Smooth muscle cell (in vitro differentiated cells): ENCODE data around the gene CDH12. TPM values are rescaled to one million over a fixed set of nuclear protein-coding genes. Genes with fewer than 3 reads are reported as not detected.

ENCODE experiments used
- DNase-seq: peaks from one replicate; lab custom pipeline; 2025; ENCODE audit not compliant: unreplicated experiment; lab: John Stamatoyannopoulos, UW
- H2AFZ ChIP-seq: fragments of 200-600 bp; sonication (generic); 2 replicates; pipeline ENCODE4 v1.6.0; 2016; ENCODE audit warnings: antibody characterized with exemption, low read depth, mild to moderate bottlenecking
- H3F3A ChIP-seq: fragments of 200-600 bp; sonication (generic); 2 replicates; pipeline ENCODE4 v1.6.0; 2017; ENCODE audit warnings: antibody characterized with exemption, low read depth
- H3K27ac ChIP-seq: fragments of 200-600 bp; sonication (generic); 2 replicates; pipeline ENCODE4 v1.5.1; 2016; ENCODE audit warnings: low read depth, mild to moderate bottlenecking
- H3K27me3 ChIP-seq: fragments of 200-600 bp; sonication (generic); 2 replicates; pipeline ENCODE4 v1.6.1; 2016; ENCODE audit warnings: low read depth, mild to moderate bottlenecking
- H3K36me3 ChIP-seq: fragments of 200-600 bp; sonication (generic); 2 replicates; pipeline ENCODE4 v1.5.1; 2016; ENCODE audit warnings: low read depth
- H3K4me1 ChIP-seq: fragments of 200-600 bp; sonication (generic); 2 replicates; pipeline ENCODE4 v1.5.1; 2016; ENCODE audit warnings: low read depth
- H3K4me2 ChIP-seq: fragments of 200-600 bp; sonication (generic); 2 replicates; pipeline ENCODE4 v1.6.0; 2016; ENCODE audit warnings: mild to moderate bottlenecking
- H3K4me3 ChIP-seq: fragments of 200-600 bp; sonication (generic); 2 replicates; pipeline ENCODE4 v1.5.1; 2016; ENCODE audit warnings: mild to moderate bottlenecking
- H3K79me2 ChIP-seq: fragments of 200-600 bp; sonication (generic); 2 replicates; pipeline ENCODE4 v1.6.0; 2016; ENCODE audit warnings: low read depth, mild to moderate bottlenecking
- H3K9ac ChIP-seq: fragments of 200-600 bp; sonication (generic); 2 replicates; pipeline ENCODE4 v1.6.0; 2016; ENCODE audit warnings: low read depth
- H3K9me3 ChIP-seq: fragments of 200-600 bp; sonication (generic); replicated peaks from 2 replicates; pipeline ENCODE4 v1.5.1; 2016; ENCODE audit warnings: low read depth
- H4K20me1 ChIP-seq: fragments of 200-600 bp; sonication (generic); 2 replicates; pipeline ENCODE4 v1.6.0; 2016; ENCODE audit warnings: low read depth
- CTCF ChIP-seq: fragments of 200-600 bp; sonication (generic); IDR thresholded peaks from 2 replicates; pipeline ENCODE4 v1.5.1; 2017; ENCODE audit warnings: borderline replicate concordance, mild to moderate bottlenecking, antibody characterized with exemption; ENCODE audit not compliant: insufficient read depth, poor library complexity, severe bottlenecking
- WGBS: methylation state at CpG from one replicate; pipeline ENCODE4 v1.1.7; 2016; ENCODE audit warnings: low lambda C conversion rate; 5-methylcytosine and 5-hydroxymethylcytosine counted together
- polyA plus RNA-seq: library from polyadenylated mRNA; unstranded; fragments of >200 nt; fragmentation: Nextera tagmentation; extraction: Ambion mirVana; gene quantifications from 2 replicates; pipeline ENCODE4 v1.2.1, GENCODE V29; 2016
- total RNA-seq: library from RNA; depleted of rRNA; stranded (reverse); fragments of >200 nt; gene quantifications from 2 replicates; pipeline ENCODE4 v1.2.3, GENCODE V29; 2014

The CDH12 gene
- total and polyA plus RNA-seq, 2 experiments from 2014 or later = not detected

- no peak for DNase-seq
- no peak for TF ChIP-seq CTCF
- no peaks in the 10 kb centered on the region for H3K27me3 ChIP-seq
- H3K79me2 ChIP-seq = no peaks in the 10 kb centered on the region
- no peak overlapping the region for H3K27ac ChIP-seq
- H4K20me1 ChIP-seq = no peaks in the 10 kb centered on the region
- H3F3A ChIP-seq = no peaks in the 10 kb centered on the region
- H3K9me3 ChIP-seq = no peaks in the 10 kb centered on the region
- no peak overlapping the region for H3K4me3 ChIP-seq
- H3K9ac ChIP-seq = no peak overlapping the region
- WGBS = 94% methylated on average over 1 of the region's 1 CpG
- H3K4me2 ChIP-seq = no peak overlapping the region
- no peaks in the 10 kb centered on the region for H3K36me3 ChIP-seq
- no peak overlapping the region for H2AFZ ChIP-seq
- no peaks in the 10 kb centered on the region for H3K4me1 ChIP-seq
Measured at GRCh38 chr5:21931116-21931515, 922.0 kb downstream of the CDH12 start.

- DNase-seq = no peak
- peak overlapping the region; percentile 23 for H2AFZ ChIP-seq
- no peak overlapping the region for H3K27ac ChIP-seq
- no peaks in the 10 kb centered on the region for H4K20me1 ChIP-seq
- H3F3A ChIP-seq = no peaks in the 10 kb centered on the region
- H3K4me1 ChIP-seq = no peaks in the 10 kb centered on the region
- H3K27me3 ChIP-seq = no peaks in the 10 kb centered on the region
- H3K4me2 ChIP-seq = no peak overlapping the region
- H3K36me3 ChIP-seq = no peaks in the 10 kb centered on the region
- no peaks in the 10 kb centered on the region for H3K9me3 ChIP-seq
- no peak overlapping the region for H3K9ac ChIP-seq
- H3K4me3 ChIP-seq = no peak overlapping the region
- WGBS = 19% methylated on average over 8 of the region's 8 CpGs
- H3K79me2 ChIP-seq = no peaks in the 10 kb centered on the region
- peak; percentile 68 for TF ChIP-seq CTCF
Measured at GRCh38 chr5:21919414-21920022, 933.6 kb downstream of the CDH12 start.

- no peaks in the 10 kb centered on the region for H3F3A ChIP-seq
- H3K27ac ChIP-seq = no peak overlapping the region
- H3K79me2 ChIP-seq = no peaks in the 10 kb centered on the region
- H2AFZ ChIP-seq = no peak overlapping the region
- no peak overlapping the region for H3K4me3 ChIP-seq
- no peaks in the 10 kb centered on the region for H4K20me1 ChIP-seq
- WGBS = 76% methylated on average over 2 of the region's 2 CpGs
- H3K4me2 ChIP-seq = no peak overlapping the region
- H3K36me3 ChIP-seq = no peaks in the 10 kb centered on the region
- no peak for TF ChIP-seq CTCF
- no peak overlapping the region for H3K9ac ChIP-seq
- no peaks in the 10 kb centered on the region for H3K27me3 ChIP-seq
- no peak for DNase-seq
- no peaks in the 10 kb centered on the region for H3K9me3 ChIP-seq
- no peaks in the 10 kb centered on the region for H3K4me1 ChIP-seq
Measured at GRCh38 chr5:21918451-21918850, 934.7 kb downstream of the CDH12 start.

GRCh38 chr5:21910731-21911130 lies 942.4 kb downstream of the CDH12 start:
- Histone ChIP-seq H3K4me3 (no peak overlapping the region), H3K27me3 (no peaks in the 10 kb centered on the region), H3F3A (no peaks in the 10 kb centered on the region), H3K9me3 (no peaks in the 10 kb centered on the region), H3K4me1 (no peaks in the 10 kb centered on the region), H4K20me1 (no peaks in the 10 kb centered on the region), H3K79me2 (no peaks in the 10 kb centered on the region), H3K27ac (no peak overlapping the region), H2AFZ (no peak overlapping the region), H3K36me3 (no peaks in the 10 kb centered on the region), H3K9ac (no peak overlapping the region), H3K4me2 (no peak overlapping the region)
- DNase-seq = no peak
- no peak for TF ChIP-seq CTCF
